CD4-positive, alpha-beta T cell (primary cell): ENCODE measurements around the gene XCR1. TPM values are rescaled to one million over a fixed set of nuclear protein-coding genes. Genes with fewer than 3 reads are reported as not detected.

Experiments used
- ATAC-seq: fragments of 200-7000 bp; cut with Tn5 transposase; one replicate; pipeline ENCODE4 v1.10.0; 2022; ENCODE audit warnings: mild to moderate bottlenecking; ENCODE audit not compliant: poor library complexity
- CTCF ChIA-PET: fragments of 350-600 bp; sonication (Branson Sonifier 250); formaldehyde crosslinking; loops from one replicate; lab custom pipeline; 2021; ENCODE audit warnings: antibody characterized with exemption, inconsistent platforms; lab: Charles Lee
- POLR2A ChIA-PET: fragments of 350-600 bp; sonication (Branson Sonifier 250); formaldehyde crosslinking; loops from one replicate; lab custom pipeline; 2021; ENCODE audit warnings: antibody characterized with exemption, inconsistent platforms; lab: Charles Lee
- DNase-seq, 14 experiments: peaks; one replicate each; pipeline ENCODE4 v3.0.0-alpha.2; 2013 to 2020; ENCODE audit warnings: mixed read lengths in 2 of 14
- H3K27ac ChIP-seq, 2 donors: one replicate each; pipeline versions ENCODE4 v1.5.1 to v1.7.0; 2013; ENCODE audit warnings: low read length in 2 of 2, low read depth in 1 of 2, mild to moderate bottlenecking in 1 of 2
- H3K27me3 ChIP-seq, 2 experiments: 1 replicate in 1 of 2; 2 replicates in 1 of 2; pipeline versions ENCODE4 v1.6.1 to v1.7.0; 2013; ENCODE audit warnings: low read length in 2 of 2, control low read depth in 1 of 2, mild to moderate bottlenecking in 1 of 2, moderate library complexity in 1 of 2; ENCODE audit not compliant: insufficient read depth in 2 of 2, control insufficient read depth in 1 of 2
- H3K36me3 ChIP-seq: one replicate; pipeline ENCODE4 v1.6.1; 2013; ENCODE audit warnings: low read length, control low read depth; ENCODE audit not compliant: insufficient read depth
- H3K4me1 ChIP-seq: one replicate; pipeline ENCODE4 v1.6.1; 2013; ENCODE audit warnings: low read length, control low read depth; ENCODE audit not compliant: insufficient read depth
- H3K4me3 ChIP-seq: one replicate; pipeline ENCODE4 v1.5.1; 2013; ENCODE audit warnings: mild to moderate bottlenecking, low read length, moderate library complexity
- H3K9me3 ChIP-seq, 2 experiments: 1 replicate in 1 of 2; 2 replicates in 1 of 2; pipeline versions ENCODE4 v1.6.1 to v1.7.0; 2013; ENCODE audit warnings: low read length in 2 of 2, mild to moderate bottlenecking in 2 of 2, control low read depth in 1 of 2, moderate library complexity in 1 of 2; ENCODE audit not compliant: control insufficient read depth in 1 of 2, insufficient read depth in 1 of 2
- H3K27ac Mint-ChIP-seq: one replicate; pipeline ENCODE4 v1.8.0; 2020; ENCODE audit warnings: mixed read lengths
- H3K27me3 Mint-ChIP-seq: one replicate; pipeline ENCODE4 v1.8.0; 2021; ENCODE audit warnings: mixed read lengths
- H3K36me3 Mint-ChIP-seq: one replicate; pipeline ENCODE4 v1.8.0; 2021; ENCODE audit warnings: low read depth, mixed read lengths
- H3K4me1 Mint-ChIP-seq: one replicate; pipeline ENCODE4 v1.8.0; 2021; ENCODE audit warnings: low read depth, mixed read lengths
- H3K4me3 Mint-ChIP-seq: one replicate; pipeline ENCODE4 v1.8.0; 2020; ENCODE audit warnings: mild to moderate bottlenecking, mixed read lengths
- H3K9me3 Mint-ChIP-seq: one replicate; pipeline ENCODE4 v1.8.0; 2020; ENCODE audit warnings: mixed read lengths
- CTCF ChIP-seq: fragments of 200-600 bp; IDR thresholded peaks from one replicate; pipeline ENCODE4 v1.8.0; 2022; ENCODE audit warnings: antibody characterized with exemption, mild to moderate bottlenecking
- intact Hi-C, 2 experiments: fragments of 100-400 bp; cut with DNase I in 1 of 2; cut with micrococcal nuclease in 1 of 2; formaldehyde crosslinking; loops; one replicate each; pipeline versions ENCODE4 v1.15.1 to v1.9.0; 2023 to 2025; cut with DNase I, micrococcal nuclease
- total RNA-seq, 174 experiments: library from RNA in 2 of 174; stranded (reverse) in 2 of 174; gene quantifications; one replicate each; pipeline ENCODE4 v1.2.3 and lab custom pipeline; 2021 to 2026

XCR1 gene
- total RNA-seq, 2 experiments from 2014 or later: 0.14 to 0.20 TPM

GRCh38 chr3:45983770-45984169 lies 43.5 kb downstream of the XCR1 start:
- TF ChIP-seq CTCF: no peak
- DNase-seq (no peak), ATAC-seq (no peak)
- no peaks in the 10 kb centered on the region for H3K9me3 ChIP-seq
- H3K4me1 ChIP-seq: peaks cover 57% of the 10 kb centered on the region
- peaks cover 59% of the 10 kb centered on the region for H3K36me3 ChIP-seq
- intact Hi-C loops: no loop called here
- POLR2A ChIA-PET: no interaction called here
- no peaks in the 10 kb centered on the region for H3K9me3 Mint-ChIP-seq
- no peaks in the 10 kb centered on the region for H3K27me3 ChIP-seq
- H3K4me1 Mint-ChIP-seq: peaks cover 53% of the 10 kb centered on the region
- no peaks in the 10 kb centered on the region for H3K27me3 Mint-ChIP-seq
- H3K4me3 ChIP-seq: no peak overlapping the region
- CTCF ChIA-PET: interaction anchor here (1.0 kb wide), 1 partner anchor 9 kb away, joined by 3 read pairs; no protein-coding TSS in a partner anchor
- peak overlapping the region; percentile 47 for H3K27ac Mint-ChIP-seq
- H3K36me3 Mint-ChIP-seq: peaks cover 76% of the 10 kb centered on the region
- no peak overlapping the region for H3K4me3 Mint-ChIP-seq
- no peak overlapping the region for H3K27ac ChIP-seq

GRCh38 chr3:45981346-45982074 lies 45.8 kb downstream of the XCR1 start:
- no peaks in the 10 kb centered on the region for H3K27me3 Mint-ChIP-seq
- TF ChIP-seq CTCF: no peak
- H3K4me3 Mint-ChIP-seq: no peak overlapping the region
- peaks cover 96% of the 10 kb centered on the region for H3K36me3 Mint-ChIP-seq
- no peaks in the 10 kb centered on the region for H3K9me3 Mint-ChIP-seq
- no peaks in the 10 kb centered on the region for H3K9me3 ChIP-seq
- CTCF ChIA-PET: interaction anchor here (0.6 to 2.2 kb wide), 3 partner anchors 11 to 43 kb away, joined by 3 to 9 read pairs (median 5); no protein-coding TSS in a partner anchor
- H3K4me1 Mint-ChIP-seq: peaks cover 56% of the 10 kb centered on the region
- no peaks in the 10 kb centered on the region for H3K27me3 ChIP-seq
- intact Hi-C loops: no loop called here
- POLR2A ChIA-PET: no interaction called here
- H3K4me1 ChIP-seq: peaks cover 62% of the 10 kb centered on the region
- H3K27ac ChIP-seq: peak overlapping the region in 1 of 2 donors; percentile 33
- peaks cover 59% of the 10 kb centered on the region for H3K36me3 ChIP-seq
- ATAC-seq (no peak), DNase-seq (no peak)
- H3K4me3 ChIP-seq: no peak overlapping the region
- H3K27ac Mint-ChIP-seq: peak overlapping the region; percentile 64

GRCh38 chr3:45980819-45981218 lies 46.5 kb downstream of the XCR1 start:
- intact Hi-C loops: loop anchor here in 1 of 2 experiments (1.0 kb wide), 1 partner anchor 14 kb away; the partner anchor contains the start of gene FYCO1

More at GRCh38 chr3:45980819-45981218, 46.5 kb downstream of the XCR1 start:
- no peaks in the 10 kb centered on the region for H3K27me3 Mint-ChIP-seq
- H3K4me3 ChIP-seq: no peak overlapping the region
- ATAC-seq (no peak), DNase-seq (no peak)
- ChIA-PET CTCF (interaction anchor here (0.9 to 2.2 kb wide), 3 partner anchors 12 to 98 kb away, joined by 3 to 5 read pairs (median 4); no protein-coding TSS in a partner anchor), POLR2A (no interaction called here)
- no peaks in the 10 kb centered on the region for H3K27me3 ChIP-seq
- no peaks in the 10 kb centered on the region for H3K9me3 Mint-ChIP-seq
- no peak overlapping the region for H3K4me3 Mint-ChIP-seq
- H3K36me3 ChIP-seq: peaks cover 59% of the 10 kb centered on the region
- no peak for TF ChIP-seq CTCF
- peaks cover 58% of the 10 kb centered on the region for H3K4me1 Mint-ChIP-seq
- H3K27ac Mint-ChIP-seq: peak overlapping the region; percentile 64
- H3K9me3 ChIP-seq: no peaks in the 10 kb centered on the region
- peaks cover 94% of the 10 kb centered on the region for H3K36me3 Mint-ChIP-seq
- H3K4me1 ChIP-seq: peaks cover 62% of the 10 kb centered on the region
- peak overlapping the region in 1 of 2 donors; percentile 33 for H3K27ac ChIP-seq
